Ishikawa (cell line): ENCODE results near the gene POLDIP2.
A peak's percentile ranks its signal among the peaks of the same experiment; 100 is the strongest.

Experiments
- CEBPB ChIP-seq: IDR thresholded peaks from 2 replicates; pipeline ENCODE4 v1.6.1; 2012
- CREB1 ChIP-seq: IDR thresholded peaks from 2 replicates; pipeline ENCODE4 v1.6.1; 2012; ENCODE audit warnings: low read depth
- EGR1 ChIP-seq: IDR thresholded peaks from 2 replicates; pipeline ENCODE4 v1.6.1; 2012
- EP300 ChIP-seq: IDR thresholded peaks from 2 replicates; pipeline ENCODE4 v1.6.1; 2012; ENCODE audit warnings: borderline replicate concordance
- FOXM1 ChIP-seq: IDR thresholded peaks from 2 replicates; pipeline ENCODE4 v1.6.1; 2012; ENCODE audit warnings: low read depth, borderline replicate concordance
- NFIC ChIP-seq: IDR thresholded peaks from 2 replicates; pipeline ENCODE4 v1.6.1; 2012
- RAD21 ChIP-seq: IDR thresholded peaks from 2 replicates; pipeline ENCODE4 v1.6.1; 2012; ENCODE audit warnings: low read depth
- TAF1 ChIP-seq: IDR thresholded peaks from 2 replicates; pipeline ENCODE4 v1.6.1; 2012; ENCODE audit warnings: low read depth, mild to moderate bottlenecking
- TCF12 ChIP-seq: IDR thresholded peaks from 2 replicates; pipeline ENCODE4 v1.6.1; 2012; ENCODE audit warnings: low read depth
- TEAD4 ChIP-seq: IDR thresholded peaks from 2 replicates; pipeline ENCODE4 v1.6.1; 2012
- YY1 ChIP-seq: IDR thresholded peaks from 2 replicates; pipeline ENCODE4 v1.6.1; 2012; ENCODE audit warnings: low read depth
- ZBTB7A ChIP-seq: IDR thresholded peaks from 2 replicates; pipeline ENCODE4 v1.6.1; 2012; ENCODE audit warnings: low read depth
- TF ChIP-seq, protein P1 (sequence below): IDR thresholded peaks from 2 replicates; pipeline ENCODE4 v1.6.1; 2012
- TF ChIP-seq, protein P2 (sequence below): IDR thresholded peaks from 2 replicates; pipeline ENCODE4 v1.6.1; 2012
- TF ChIP-seq, protein P3 (sequence below): IDR thresholded peaks from 2 replicates; pipeline ENCODE4 v1.6.1; 2012; ENCODE audit warnings: low read depth, mild to moderate bottlenecking

The POLDIP2 gene

DNA sequence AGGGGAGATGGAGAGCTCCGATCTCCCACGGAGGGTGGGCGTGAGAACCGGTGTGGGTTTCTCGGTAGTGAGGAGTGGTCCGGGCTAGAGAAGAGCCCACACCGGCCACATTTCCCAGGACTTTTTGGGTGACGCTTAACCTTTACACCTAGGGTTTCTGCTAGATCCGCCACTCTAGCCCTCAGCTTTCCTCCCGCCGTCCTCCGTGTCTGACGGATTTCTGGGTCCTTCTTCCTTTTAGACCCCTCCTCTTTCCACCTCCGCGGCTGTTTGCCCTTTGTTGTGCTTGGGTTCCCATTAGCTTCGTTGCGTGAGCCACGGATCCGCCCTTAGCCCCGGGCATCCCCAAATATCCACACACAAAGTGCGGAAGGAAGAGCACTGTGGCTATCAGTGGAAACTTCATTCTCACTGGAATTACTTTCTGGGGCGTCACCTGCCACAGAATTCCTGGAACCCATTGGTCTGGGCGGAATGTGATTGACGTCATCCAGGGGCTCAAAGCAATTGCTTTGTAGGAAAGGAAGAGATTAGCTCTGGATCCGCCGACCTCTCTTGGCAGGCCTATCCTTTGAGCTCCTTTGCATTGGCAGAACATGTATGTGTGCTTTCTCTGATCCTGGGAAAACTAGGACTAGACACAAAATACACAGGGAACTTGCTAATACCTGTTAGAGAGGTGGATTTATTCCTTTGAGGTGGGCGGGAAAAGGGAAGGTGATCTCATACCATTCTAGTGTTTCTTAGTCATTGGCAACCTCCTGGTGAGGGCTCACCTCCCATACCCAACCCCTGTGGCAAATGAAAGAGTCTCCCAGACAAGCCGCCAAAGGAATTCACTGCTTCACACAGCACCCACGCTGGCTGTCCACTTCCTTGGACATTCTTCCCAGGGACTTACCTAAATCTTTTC, 21.1 kb downstream of the POLDIP2 start:
- TF ChIP-seq CEBPB (no peak), TEAD4 (peak; percentile 95), YY1 (0 out of 2 replicates have a peak, but pooled peaks have one; percentile 34), EP300 (peak; percentile 85), CREB1 (peak; percentile 73), EGR1 (no peak), ZBTB7A (0 out of 2 replicates have a peak, but pooled peaks have one; percentile 57), RAD21 (no peak), NFIC (peak; percentile 51; the same call in 1 of the 2 replicates), FOXM1 (peak; percentile 51; the same call in 1 of the 2 replicates), TCF12 (peak; percentile 66), TAF1 (no peak; the same call in none of the 2 replicates)
- TF ChIP-seq, protein P1, sequence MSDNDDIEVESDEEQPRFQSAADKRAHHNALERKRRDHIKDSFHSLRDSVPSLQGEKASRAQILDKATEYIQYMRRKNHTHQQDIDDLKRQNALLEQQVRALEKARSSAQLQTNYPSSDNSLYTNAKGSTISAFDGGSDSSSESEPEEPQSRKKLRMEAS: peak; percentile 42; the same call in 1 of the 2 replicates
- TF ChIP-seq, protein P2, sequence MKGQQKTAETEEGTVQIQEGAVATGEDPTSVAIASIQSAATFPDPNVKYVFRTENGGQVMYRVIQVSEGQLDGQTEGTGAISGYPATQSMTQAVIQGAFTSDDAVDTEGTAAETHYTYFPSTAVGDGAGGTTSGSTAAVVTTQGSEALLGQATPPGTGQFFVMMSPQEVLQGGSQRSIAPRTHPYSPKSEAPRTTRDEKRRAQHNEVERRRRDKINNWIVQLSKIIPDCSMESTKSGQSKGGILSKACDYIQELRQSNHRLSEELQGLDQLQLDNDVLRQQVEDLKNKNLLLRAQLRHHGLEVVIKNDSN: no peak
- TF ChIP-seq, protein P3, sequence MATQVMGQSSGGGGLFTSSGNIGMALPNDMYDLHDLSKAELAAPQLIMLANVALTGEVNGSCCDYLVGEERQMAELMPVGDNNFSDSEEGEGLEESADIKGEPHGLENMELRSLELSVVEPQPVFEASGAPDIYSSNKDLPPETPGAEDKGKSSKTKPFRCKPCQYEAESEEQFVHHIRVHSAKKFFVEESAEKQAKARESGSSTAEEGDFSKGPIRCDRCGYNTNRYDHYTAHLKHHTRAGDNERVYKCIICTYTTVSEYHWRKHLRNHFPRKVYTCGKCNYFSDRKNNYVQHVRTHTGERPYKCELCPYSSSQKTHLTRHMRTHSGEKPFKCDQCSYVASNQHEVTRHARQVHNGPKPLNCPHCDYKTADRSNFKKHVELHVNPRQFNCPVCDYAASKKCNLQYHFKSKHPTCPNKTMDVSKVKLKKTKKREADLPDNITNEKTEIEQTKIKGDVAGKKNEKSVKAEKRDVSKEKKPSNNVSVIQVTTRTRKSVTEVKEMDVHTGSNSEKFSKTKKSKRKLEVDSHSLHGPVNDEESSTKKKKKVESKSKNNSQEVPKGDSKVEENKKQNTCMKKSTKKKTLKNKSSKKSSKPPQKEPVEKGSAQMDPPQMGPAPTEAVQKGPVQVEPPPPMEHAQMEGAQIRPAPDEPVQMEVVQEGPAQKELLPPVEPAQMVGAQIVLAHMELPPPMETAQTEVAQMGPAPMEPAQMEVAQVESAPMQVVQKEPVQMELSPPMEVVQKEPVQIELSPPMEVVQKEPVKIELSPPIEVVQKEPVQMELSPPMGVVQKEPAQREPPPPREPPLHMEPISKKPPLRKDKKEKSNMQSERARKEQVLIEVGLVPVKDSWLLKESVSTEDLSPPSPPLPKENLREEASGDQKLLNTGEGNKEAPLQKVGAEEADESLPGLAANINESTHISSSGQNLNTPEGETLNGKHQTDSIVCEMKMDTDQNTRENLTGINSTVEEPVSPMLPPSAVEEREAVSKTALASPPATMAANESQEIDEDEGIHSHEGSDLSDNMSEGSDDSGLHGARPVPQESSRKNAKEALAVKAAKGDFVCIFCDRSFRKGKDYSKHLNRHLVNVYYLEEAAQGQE: no peak

DNA sequence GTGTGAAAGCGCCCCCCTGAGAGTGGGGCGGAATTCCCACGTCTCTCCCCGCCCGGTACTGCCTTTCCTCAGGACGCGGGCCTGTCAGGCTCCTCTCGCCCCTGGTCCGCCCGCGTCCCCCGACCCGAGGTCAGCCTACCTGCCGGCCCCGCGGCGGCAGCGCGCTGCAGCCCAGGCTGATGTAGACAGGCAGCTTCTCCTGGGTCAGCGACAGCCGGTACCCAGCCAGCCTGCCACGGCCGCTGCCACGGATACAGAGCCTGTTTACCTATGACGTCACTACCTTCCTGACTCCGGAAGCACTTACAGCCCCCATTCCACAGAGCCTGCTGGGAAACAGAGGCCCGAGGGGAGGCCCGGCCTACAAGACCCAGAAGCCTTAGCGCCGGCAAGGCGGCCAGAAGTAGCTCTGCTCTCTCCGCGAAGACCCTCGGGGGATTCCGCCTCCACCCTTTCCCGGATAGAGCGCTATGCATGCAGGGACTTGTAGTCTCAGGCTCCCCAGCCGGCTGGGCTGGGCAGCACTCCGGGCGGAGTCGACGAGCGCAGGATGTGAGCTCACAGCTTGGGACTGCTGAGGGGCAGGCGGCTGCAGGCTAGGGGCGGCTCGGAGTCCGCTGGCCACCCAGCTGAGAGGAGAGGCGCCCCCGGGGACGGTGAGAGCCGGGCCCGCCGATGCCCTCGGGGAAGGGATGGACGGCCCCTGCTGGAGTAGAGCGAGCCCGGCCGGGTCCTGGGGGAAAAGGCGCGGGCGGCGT, 21.9 kb downstream of the POLDIP2 start, which contains the start of the genes IFT20 and TNFAIP1:
TSS of gene IFT20 (minus strand) at position 272 of the 758 bp plus-strand sequence. CDS start 3,487 bp downstream, outside the sequence.
TSS of gene TNFAIP1 (plus strand) at position 561 of the 758 bp plus-strand sequence. CDS start 3,761 bp downstream, outside the sequence.
- TF ChIP-seq, protein P1: peak; percentile 75; the same call in 1 of the 2 replicates
- peak; percentile 62 for TF ChIP-seq TEAD4
- TF ChIP-seq, protein P2: 0 out of 2 replicates have a peak, but pooled peaks have one; percentile 18
- TF ChIP-seq ZBTB7A: peak; percentile 79
- peak; percentile 92 for TF ChIP-seq CREB1
- TF ChIP-seq RAD21: no peak
- peak; percentile 90 for TF ChIP-seq EGR1
- TF ChIP-seq FOXM1: no peak
- 0 out of 2 replicates have a peak, but pooled peaks have one; percentile 17 for TF ChIP-seq NFIC
- peak; percentile 64 for TF ChIP-seq TAF1
- TF ChIP-seq YY1: peak; percentile 63; the same call in 1 of the 2 replicates
- TF ChIP-seq TCF12: peak; percentile 70
- no peak for TF ChIP-seq EP300

- no peak for TF ChIP-seq ZBTB7A
- TF ChIP-seq EP300: no peak
- TF ChIP-seq, protein P2: no peak
- no peak for TF ChIP-seq FOXM1
- TF ChIP-seq EGR1: no peak
Measured at GRCh38 chr17:28334666-28335200, 22.6 kb downstream of the POLDIP2 start.

GRCh38 chr17:28334171-28334570, 23.2 kb downstream of the POLDIP2 start:
- TF ChIP-seq RAD21 (no peak), EP300 (no peak), TEAD4 (no peak), CREB1 (no peak), YY1 (no peak), FOXM1 (no peak), CEBPB (no peak)
- TF ChIP-seq, protein P3: no peak
